ENCODE results near the gene KLHL29. TPM values are rescaled to one million over a fixed set of nuclear protein-coding genes. Genes with fewer than 3 reads are reported as not detected.

Gene KLHL29
- total RNA-seq, 1 donor from 2014 or later, result 12.2 TPM

DNA sequence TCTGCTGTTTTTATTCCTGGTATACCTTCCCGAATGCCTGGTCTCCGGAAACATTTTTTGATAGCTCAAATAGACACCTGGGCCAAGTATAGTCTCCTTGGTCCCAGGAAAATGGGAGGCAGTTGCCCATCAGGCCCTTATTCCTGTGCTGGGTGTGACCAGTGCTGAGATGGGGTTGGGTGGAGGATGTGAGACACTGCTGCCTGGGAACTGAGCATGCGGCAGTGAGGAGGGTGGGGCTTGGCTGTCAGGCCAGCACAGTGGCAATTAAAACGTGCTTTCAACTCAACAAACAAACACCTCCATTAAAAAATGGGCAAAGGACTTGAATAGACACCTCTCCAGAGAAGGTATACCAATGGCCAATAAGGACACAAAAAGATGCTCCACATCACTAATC is 12.5 kb downstream of the KLHL29 start:
- no peak for DNase-seq (ENCODE audit: low read depth)

DNA sequence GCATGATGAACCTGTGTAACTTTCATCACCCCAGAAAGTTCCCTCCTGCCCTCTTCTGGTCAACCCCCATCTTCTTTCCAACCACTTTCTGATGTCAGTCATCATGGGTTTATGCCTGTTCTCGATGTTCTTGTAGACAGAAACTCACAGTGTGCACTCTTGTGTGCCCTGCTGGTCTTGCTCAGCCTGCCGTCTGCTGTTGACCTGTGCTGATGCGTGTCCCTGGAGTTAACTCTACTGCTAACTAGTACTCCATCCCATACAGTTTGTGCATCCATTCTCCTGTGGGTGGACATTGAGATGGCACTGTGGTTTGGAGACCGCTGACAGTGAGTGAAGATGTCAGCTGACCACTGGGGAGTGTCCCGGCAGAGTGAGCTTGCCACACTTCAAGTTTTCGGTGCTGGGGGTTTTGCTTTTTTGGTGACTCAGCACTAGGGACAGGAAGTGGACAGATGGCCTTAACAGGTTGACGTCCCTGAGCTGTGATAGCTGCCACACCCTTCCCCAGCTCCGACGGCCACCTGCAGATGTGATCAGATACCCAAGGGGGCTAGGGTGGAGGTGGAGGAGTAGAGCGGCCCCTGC is 14.8 kb downstream of the KLHL29 start:
- no peak for DNase-seq (ENCODE audit: low read depth)

DNA sequence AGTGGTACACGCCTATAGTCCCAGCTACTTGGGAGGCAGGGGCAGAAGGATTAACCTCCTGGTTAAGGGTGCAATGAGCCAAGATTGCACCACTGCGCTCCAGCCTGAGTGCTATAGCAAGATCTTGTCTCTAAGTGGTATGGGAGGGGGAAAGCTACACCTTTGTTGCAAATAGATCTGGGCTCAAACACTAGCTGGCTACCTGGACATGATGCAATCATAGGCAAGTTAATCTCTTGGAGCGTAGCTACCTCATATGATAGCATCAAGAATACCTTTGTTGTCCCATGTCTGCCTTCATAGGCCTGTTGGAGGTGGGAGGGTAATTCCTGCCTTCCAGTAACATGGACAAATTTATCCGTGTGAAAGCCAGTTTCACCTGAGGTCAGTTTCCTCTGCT is 15.7 kb downstream of the KLHL29 start:
- DNase-seq (ENCODE audit: low read depth), result no peak

DNA sequence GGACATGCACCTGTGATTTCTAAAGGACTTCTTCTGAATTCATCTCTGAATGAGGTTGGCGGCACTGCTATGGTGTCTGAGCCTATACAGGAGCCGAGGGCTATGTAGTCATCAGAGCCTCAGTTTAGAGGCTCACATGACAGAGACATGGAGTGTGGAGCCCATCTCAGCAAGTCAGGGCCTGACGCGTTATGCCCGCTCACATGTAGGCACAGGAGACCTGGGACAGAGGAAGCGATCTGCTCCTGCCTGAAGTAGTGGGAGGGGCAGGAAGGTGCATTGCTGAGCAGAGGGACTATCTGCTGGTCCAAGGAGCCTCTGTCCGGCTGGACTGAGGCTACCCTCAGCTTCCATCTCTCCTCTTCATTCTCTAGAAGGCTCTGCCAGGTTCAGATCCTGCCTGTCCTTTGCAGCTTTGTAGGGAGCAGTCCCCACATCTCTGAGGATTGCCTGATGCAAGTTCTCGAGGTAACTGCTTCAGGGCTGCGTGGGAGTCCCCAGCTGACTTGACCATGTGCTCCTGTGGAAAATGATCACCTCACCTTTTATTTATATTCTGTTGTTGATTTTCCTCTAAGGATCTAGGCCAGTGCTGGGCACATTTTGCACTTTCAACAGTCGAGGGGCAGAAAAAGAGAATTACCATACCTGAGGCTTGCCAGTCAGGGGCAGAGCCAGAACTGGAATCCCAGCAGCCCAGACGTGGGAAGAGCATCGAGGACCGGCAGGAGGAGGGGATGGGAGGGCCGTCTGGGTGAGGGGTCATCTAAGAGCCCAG is 16.6 kb downstream of the KLHL29 start:
- no peak for DNase-seq (ENCODE audit: low read depth)

DNA sequence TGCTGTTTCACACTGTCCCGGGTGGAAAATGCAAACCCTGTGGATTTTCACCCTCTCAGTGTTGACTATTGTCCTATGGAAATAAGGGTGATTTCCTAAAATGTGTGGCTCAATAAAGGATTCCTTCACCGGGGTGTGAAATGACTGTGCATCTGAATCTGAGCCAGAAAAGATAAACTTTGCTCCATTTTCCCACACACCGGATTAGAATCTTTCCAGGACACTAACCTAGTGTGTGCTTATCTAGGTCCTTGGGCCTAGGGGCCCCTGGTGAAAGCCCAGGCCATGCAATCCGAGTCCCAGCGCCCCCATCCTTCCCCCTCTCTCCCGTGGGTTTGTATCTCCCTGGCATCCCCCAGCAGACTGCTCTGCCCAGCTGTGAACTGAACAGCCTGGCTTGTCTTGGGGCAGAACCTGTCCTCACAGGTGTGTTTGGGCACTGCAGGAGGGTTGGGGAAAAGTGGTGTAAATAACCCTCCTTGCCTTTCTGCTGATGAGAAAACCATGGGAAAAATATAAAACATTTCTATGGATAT is 17.3 kb downstream of the KLHL29 start:
- no peak for DNase-seq (ENCODE audit: low read depth)

DNA sequence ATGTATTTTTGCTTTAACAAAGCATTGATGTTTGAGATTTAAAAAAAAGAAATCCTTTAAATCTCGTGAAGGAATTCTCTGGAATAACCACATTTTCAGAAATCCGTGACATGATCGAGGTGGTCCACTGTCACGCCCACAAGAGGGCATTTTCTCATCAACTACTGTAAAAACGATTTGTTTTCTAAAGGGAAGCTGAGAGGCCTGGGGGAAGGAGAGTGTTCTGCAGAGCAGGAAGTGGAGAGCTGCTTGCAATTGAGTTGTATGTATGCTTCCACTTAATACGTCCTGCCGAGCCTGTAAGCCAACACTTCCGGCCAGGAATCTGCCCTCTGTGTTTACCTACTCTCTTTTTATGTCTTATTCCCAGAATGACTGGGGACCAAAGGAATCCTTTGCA is 19.4 kb downstream of the KLHL29 start:
- peak; percentile 81 for DNase-seq (ENCODE audit: low read depth)

DNA sequence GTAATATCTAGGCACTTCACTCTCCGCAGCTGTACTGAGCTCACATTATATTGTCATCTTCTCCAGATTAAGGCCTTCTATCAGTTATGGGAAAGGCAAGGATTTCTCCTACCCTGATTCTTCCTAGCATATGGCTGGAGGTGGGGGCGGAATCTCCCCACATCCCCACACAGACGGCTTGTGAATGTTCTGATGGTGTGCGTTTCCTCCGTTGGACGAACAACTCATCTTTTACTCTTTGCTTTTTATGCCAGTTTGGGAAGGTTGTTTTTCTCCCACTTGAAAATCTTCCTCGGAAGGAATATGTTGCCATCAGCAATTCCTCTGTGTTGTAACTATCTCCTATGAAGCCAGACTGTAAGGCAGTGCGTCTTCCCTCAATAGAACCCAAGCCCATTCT is 24.3 kb downstream of the KLHL29 start:
- DNase-seq (ENCODE audit: low read depth), result no peak

DNA sequence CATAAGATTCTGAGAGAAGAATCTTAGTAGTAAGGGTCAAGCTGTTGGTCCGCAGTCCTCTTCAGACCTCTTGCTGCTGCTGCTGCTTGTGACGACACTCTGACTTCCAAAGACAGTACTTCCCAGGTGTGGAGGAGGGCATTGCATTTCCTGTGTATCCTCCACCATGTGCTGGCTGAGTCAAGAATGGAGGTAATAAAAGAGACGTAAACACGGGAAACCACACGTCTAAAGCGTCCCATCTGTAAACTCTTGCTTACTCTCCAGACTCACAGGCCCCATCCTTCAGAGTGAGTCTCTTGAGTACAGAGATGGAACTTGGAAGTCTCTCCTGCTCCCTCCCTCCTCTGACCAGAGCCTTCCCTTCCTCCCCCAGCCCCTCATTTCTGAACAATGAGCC is 25.6 kb downstream of the KLHL29 start:
- no peak for DNase-seq (ENCODE audit: low read depth)

DNA sequence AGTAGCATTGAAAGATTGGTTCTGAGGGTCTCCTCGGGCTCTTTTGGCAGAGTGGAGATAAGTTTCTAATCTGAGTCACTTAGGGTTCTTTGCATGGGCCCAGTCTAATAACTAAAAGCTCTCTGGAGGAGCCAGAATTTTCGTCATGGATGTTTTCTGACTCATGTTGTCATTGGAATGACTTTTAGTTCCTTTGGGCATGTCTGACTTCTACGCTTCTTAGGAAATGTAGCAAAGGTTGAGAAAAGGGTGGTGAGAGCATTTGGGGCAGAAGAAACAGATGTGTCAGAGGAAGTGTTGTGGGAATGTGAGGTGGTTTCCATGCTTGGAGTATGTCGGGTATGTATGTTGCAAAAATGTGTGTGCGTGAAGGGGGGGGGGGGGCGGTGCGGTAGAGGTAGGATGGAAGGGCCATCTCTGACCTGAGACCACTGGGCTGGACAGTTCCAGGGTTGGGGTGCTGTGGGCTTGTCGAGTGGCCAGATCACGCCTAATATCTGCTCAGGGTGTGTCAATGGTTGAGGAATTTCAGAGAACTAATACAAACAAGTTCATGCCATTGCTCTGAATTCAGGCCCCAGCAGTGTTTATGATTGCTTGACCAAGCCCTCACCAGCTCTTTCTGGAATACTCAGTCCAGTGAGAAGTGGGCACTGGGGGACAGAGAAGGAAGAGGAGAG is 26.9 kb downstream of the KLHL29 start:
- DNase-seq (ENCODE audit: low read depth), result peak; percentile 72

DNA sequence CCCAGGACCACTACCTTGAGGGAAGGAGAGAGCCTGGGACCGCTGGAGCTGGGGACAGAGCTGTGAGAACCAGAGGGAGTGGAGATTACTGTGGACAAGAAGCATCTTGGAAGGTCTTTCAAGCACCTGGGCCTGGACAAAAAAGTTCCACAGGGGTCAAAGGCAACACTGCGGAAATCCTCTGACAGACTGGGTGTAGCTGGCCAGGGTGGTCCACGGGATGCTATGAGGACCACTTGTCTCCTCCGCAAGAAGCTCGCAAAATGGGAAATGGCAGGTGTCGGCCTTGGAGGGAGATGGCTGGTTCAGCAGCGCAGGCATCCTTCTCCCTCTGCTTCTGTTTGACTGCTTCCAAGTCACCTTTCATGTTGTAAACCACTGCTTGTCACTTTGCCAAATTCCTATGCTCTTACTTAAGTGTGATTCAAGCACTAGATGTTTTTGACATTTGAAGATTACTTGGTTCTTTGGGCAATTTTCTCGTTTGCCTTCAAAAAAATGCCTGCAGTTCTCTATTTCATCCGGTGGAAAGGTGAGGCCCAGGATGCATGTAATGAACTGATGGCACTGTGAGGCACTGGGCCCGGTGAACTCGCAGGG is 27.7 kb downstream of the KLHL29 start:
- DNase-seq (ENCODE audit: low read depth), result peak; percentile 74

DNA sequence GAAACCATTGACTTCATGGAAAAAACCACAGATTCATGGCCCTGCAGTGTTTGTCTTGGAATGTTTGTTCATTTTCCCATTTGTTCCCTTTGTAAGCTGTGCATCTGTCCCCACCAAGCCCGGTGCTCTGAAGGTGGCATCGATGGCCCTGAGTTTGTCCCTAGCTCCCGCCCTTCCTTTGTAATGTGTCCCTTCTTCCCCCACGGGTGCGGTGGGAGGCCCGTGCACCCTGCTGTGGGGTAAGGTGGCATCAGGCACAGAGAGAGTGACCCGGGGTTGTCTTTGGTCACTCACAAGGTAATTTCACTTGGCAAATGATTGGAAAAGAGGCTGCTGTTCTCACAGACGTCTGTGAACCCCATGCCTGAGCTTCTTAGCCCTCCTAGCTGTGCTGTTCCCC is 28.7 kb downstream of the KLHL29 start:
- no peak for DNase-seq (ENCODE audit: low read depth)

DNA sequence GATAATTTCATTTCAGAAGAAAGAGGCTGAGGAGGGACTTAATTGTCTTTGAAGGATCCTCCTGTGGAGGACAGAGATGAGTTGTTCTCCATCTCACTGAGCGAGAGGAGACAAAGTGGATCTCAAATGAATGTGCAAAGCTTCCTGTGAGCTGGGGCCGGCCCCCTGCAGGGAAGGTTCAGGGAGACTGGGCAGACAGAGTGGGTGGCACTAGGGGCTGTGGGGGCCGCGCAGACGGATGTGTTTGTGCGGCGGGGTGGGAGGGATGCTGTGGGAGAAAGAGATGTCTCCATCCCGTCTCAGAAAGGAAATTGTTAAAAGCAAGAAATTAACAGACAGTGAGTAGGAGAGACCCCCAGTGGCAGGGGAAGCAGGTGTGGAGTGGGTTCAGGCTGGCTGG is 29.1 kb downstream of the KLHL29 start:
- DNase-seq (ENCODE audit: low read depth), result no peak

DNA sequence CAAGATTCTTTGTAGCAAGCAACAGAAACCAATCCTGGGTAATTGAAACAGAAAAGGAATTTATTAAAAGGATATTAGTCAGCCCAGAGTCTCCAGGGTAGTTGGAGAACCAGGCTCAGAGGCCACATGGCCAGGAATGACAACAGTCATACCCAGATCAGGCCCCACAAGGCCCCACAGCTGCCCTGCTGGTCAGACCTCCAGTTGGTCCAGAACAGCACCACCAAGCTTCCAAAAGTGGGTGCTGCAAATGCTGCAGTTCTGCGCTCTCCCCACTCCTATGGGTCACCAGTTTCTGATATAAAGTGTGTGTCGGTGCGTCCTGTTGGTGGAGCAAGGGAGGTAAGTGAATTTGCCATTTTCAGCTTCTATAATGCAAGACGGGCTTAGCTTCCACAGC is 29.9 kb downstream of the KLHL29 start:
- DNase-seq (ENCODE audit: low read depth), result peak; percentile 18

DNA sequence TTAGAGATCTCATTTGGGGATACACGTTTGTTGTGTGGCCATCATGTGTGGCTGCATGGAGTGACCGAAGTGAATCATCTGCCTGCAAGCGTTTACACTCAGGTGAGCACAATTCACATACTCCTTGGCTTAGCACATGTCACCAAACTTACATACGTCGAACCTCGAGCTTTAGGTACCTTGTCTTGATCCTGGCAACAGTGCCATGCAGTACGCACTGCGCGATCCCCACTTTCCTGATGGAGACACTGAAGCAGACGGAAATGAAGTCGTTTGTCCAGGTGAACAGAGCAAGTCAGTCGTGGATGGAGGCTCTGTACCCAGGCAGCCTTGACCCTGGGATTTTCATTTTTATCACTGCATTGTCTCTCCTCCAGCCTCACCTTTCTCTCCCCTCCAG is 32.3 kb downstream of the KLHL29 start:
- no peak for DNase-seq (ENCODE audit: low read depth)

DNA sequence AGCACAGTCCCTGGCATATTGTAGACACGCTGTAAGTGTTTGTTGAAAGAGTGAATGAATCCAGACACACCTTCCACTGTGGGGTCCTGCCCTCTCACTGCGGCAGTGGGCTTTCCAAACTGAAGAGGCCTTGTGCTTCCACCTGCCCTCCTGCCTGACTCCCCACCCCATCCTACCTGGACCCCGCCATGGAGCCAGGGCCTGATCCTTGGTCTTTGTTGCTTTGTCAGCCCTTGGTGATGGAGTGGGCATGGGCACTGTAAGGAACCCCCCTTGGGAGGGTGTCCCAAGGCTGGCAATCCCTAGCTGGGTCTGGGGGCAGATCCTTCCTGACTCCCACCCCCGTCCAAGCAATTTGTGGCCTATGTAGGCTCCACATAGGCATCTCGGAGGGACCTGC is 33.1 kb downstream of the KLHL29 start:
- no peak for DNase-seq (ENCODE audit: low read depth)

DNA sequence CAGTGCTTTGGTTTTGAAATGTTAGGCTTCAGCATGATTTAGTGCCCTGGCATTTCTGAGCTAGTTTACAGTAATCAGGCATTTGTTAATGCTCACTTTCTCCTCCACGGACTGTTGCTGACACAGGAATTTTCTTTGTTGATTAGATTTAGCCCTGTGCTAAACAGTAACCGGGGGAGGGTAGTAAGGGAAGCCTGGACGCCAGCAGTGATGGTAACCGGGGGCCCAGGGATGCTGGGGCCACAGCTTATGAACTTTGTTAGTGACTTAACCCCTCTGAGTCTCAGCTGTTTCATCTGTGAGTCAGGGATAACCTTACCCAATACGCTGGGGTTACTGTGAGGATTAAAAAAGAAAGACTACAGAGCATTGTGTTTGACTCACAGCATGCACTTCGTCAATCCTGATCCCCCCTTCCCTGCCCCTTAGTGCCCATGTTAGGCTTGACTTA is 33.5 kb downstream of the KLHL29 start:
- peak; percentile 89 for DNase-seq (ENCODE audit: low read depth)

DNA sequence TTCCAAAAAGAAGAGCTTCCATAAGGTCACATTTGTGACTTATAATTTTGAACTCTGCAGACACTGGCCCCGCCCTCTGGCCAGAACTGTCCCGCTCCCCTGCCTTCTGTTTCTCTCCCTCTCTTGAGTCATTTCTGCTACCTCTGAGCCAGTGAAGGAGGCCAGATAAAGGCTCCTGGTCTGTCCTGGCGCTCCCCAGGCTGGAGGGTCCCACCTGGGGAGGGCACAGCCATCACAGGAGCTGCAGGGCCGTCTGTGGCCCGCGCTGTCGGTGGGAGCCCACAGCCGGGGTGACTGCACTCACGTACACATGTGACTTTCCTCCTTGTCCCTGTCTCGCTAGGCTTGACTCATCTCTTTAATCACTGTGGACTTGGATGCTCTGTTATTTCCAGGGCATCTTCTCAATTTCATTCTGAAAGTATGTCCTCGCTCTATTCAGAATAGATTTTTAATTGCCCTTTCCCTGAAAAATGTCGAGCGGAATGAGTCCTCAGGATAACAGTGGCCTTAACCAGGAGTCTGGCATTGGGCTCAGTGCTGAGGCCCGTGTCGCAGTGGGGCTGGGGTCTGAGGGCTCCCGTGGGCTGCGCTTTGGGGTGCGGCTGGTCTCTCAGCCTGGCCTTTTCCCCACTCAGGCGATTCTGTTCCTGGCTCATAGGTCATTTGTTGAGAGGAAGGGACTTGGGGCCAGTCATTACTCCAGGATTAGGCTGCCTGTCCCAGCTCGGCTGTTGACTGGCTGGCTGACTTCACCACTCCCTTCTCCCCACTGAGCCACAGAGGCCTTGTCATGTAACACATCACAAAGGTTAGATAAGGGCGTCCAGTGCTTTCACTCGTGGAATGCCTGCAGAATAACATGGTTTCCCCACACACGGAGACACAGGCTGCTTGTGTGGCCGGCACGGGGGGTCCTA is 34.5 kb downstream of the KLHL29 start:
- DNase-seq (ENCODE audit: low read depth), result no peak

DNA sequence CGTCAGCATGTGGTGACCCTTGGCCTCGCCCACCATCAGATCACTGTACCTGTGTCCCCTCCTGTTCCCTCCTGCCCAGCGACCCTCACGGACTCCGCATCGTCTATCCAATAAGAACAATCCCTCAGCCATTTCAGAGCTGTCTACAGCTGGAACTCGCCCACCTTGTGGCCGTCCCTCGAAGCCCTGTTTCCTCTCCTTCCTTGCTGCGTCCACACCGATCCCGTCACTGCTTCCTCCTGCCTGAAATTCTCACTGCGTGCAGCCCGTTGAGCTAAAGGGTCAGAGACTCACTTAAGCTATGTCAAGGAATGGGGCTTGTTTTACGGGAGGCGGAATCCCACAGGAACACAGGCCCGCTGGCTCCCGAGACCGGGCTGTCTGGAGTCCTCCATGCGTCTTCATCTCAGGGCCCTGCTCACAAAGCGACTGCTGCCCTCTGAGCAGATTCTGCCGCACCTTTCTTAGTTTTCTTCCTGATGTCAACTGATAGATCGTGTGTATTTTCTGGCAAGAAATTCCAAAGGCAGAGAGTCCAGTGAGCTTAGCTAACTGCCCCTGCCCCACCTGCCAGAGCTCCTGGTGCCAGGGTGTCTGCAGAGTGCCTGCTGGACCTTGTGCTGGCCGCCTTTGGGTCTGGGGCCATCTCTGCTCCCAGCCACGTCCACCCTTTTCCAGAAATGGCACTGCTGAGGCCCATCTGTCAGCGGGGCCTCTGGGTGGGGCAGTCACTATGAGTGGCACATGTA is 35.3 kb downstream of the KLHL29 start:
- DNase-seq (ENCODE audit: low read depth), result no peak

DNA sequence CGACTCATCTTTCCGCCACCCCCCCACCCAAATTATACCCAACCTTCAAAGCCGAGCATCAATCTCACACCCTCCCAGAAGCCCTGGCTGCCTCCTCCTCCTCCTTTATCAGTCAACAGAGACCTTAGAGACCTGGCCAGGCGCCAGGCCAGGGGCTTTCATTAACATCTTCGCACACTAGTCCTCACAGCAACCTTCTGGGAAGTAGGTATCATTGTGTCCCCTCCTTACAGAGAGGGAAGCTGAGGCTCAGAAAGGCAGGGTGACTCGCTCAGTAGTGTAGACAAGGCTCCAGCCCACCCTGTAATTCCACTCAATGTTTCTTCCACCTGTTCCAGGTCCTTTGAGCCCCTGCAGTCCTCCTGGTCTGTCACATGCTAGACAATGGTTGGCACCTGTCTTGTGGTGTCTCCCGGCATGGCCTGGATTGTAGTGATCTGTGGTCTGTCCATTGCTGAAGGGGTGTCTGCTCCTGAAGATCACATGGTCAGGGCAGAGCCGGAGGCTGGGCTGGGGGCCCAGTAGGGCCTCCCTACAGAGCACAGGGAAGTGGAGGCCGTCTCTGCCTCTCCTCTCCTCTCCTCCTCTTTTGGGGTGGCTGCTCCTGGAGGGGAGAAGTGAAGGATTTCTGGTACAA is 36.0 kb downstream of the KLHL29 start:
- no peak for DNase-seq (ENCODE audit: low read depth)
